A549 treated with CpdA at 1 μM for 4 hours (cell line): ENCODE results near the gene OR52A1. TPM values are rescaled to one million over a fixed set of nuclear protein-coding genes. Genes with fewer than 3 reads are reported as not detected.

Experiments
- total RNA-seq: library from RNA; stranded (reverse); fragments of 200-300 nt; extraction: Qiagen RNA extraction; gene quantifications from 5 replicates; pipeline ENCODE4 v1.2.3, GENCODE V29; 2022; ENCODE audit warnings: low read depth

Gene OR52A1
- not detected in 5 replicates for total RNA-seq

GRCh38 chr11:5154657-5155056 lies at the start of gene OR52A1:
Gene OR52A1 (minus strand): TSS chr11:5154757. CDS start chr11:5152369, 2,388 bp downstream.

GRCh38 chr11:5200582-5200981 lies 46.0 kb upstream of the OR52A1 start, which contains the start of gene OR51V1:
Gene OR51V1 (minus strand): TSS chr11:5200682. CDS start chr11:5200682, 0 bp downstream.

GRCh38 chr11:5137996-5138395 lies 16.6 kb downstream of the OR52A1 start, which contains the start of gene OR52A5:
Gene OR52A5 (minus strand): TSS chr11:5138356. CDS start chr11:5132642, 5,714 bp downstream.

Other genes with a start within 250 kb of the OR52A1 start
- not detected in 5 replicates for gene OR51G2, start 235.4 kb downstream of the OR52A1 start, total RNA-seq
- gene OR51G1, start 230.4 kb downstream of the OR52A1 start, total RNA-seq = not detected in 5 replicates
- not detected in 5 replicates for gene OR51A4, start 207.2 kb downstream of the OR52A1 start, total RNA-seq
- gene OR51A2, start 199.0 kb downstream of the OR52A1 start, total RNA-seq = not detected in 5 replicates
- gene OR51L1, start 159.9 kb downstream of the OR52A1 start, total RNA-seq = not detected in 5 replicates
- gene OR52J3, start 108.2 kb downstream of the OR52A1 start, total RNA-seq = not detected in 5 replicates
- not detected in 5 replicates for gene OR52E2, start 95.1 kb downstream of the OR52A1 start, total RNA-seq
- gene OR52E1, start 85.2 kb downstream of the OR52A1 start, total RNA-seq = not detected in 5 replicates
- gene OR52A5, start 16.4 kb downstream of the OR52A1 start, total RNA-seq = not detected in 5 replicates
- not detected in 5 replicates for gene OR51V1, start 45.9 kb upstream of the OR52A1 start, total RNA-seq
- gene HBB, start 72.3 kb upstream of the OR52A1 start, total RNA-seq = not detected in 5 replicates
- gene HBD, start 79.7 kb upstream of the OR52A1 start, total RNA-seq = not detected in 5 replicates
- not detected in 5 replicates for gene HBG1, start 95.1 kb upstream of the OR52A1 start, total RNA-seq
- gene HBG2, start 100.0 kb upstream of the OR52A1 start, total RNA-seq = not detected in 5 replicates
- gene HBE1, start 115.2 kb upstream of the OR52A1 start, total RNA-seq = 0.09 to 0.78 TPM (median 0.23 TPM) in 4 of 5 replicates, not detected in the other
- gene OR51B4, start 147.2 kb upstream of the OR52A1 start, total RNA-seq = not detected in 5 replicates
- not detected in 5 replicates for gene OR51B2, start 169.5 kb upstream of the OR52A1 start, total RNA-seq
- gene OR51B5, start 188.8 kb upstream of the OR52A1 start, total RNA-seq = 0.03 TPM in 1 of 5 replicates, not detected in the others
- not detected in 5 replicates for gene OR51B6, start 196.8 kb upstream of the OR52A1 start, total RNA-seq
- not detected in 5 replicates for gene OR51M1, start 229.1 kb upstream of the OR52A1 start, total RNA-seq